C4-2B (cell line): Measurements from ENCODE around the gene ARNT2.

Experiments
- ZFX ChIP-seq: fragments of 450-650 bp; IDR thresholded peaks from 2 replicates; pipeline ENCODE4 v1.6.1; 2017
- TF ChIP-seq, protein P1 (sequence below): fragments of 450-650 bp; conservative IDR thresholded peaks from 2 replicates; pipeline ENCODE4 v1.5.1; 2017; ENCODE audit warnings: mild to moderate bottlenecking

DNA sequence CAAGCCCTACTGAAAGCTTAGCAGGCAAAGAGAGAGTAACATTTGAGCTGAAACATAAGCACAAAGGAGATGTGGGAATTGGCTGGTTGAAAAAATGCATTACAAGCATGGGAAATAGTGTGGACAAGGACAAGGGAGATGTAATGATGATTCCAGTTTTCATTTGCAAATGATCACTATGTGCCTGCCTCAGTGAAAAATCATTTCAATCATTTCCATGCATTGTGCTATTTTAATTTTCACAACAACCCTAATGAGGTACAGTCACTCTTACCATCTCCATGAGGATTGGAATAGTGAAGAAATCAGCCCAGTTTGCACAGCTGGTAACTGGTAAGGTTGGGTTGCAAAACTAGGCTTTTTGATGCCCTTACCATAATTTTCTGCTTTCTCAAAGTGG lies 123.2 kb downstream of the ARNT2 start:
- no peak for TF ChIP-seq ZFX
- TF ChIP-seq, protein P1, sequence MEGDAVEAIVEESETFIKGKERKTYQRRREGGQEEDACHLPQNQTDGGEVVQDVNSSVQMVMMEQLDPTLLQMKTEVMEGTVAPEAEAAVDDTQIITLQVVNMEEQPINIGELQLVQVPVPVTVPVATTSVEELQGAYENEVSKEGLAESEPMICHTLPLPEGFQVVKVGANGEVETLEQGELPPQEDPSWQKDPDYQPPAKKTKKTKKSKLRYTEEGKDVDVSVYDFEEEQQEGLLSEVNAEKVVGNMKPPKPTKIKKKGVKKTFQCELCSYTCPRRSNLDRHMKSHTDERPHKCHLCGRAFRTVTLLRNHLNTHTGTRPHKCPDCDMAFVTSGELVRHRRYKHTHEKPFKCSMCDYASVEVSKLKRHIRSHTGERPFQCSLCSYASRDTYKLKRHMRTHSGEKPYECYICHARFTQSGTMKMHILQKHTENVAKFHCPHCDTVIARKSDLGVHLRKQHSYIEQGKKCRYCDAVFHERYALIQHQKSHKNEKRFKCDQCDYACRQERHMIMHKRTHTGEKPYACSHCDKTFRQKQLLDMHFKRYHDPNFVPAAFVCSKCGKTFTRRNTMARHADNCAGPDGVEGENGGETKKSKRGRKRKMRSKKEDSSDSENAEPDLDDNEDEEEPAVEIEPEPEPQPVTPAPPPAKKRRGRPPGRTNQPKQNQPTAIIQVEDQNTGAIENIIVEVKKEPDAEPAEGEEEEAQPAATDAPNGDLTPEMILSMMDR = no peak
